Measurements from ENCODE around the gene ODF4. TPM values are rescaled to one million over a fixed set of nuclear protein-coding genes. Genes with fewer than 3 reads are reported as not detected.

Gene ODF4
- polyA plus RNA-seq, 1 of the 3 experiments (the other 2 are of a cell fraction), result not detected

GRCh38 chr17:8369944-8370343, 30.3 kb downstream of the ODF4 start:
- H3K9me3 ChIP-seq, result no peaks in the 10 kb centered on the region
- no peak overlapping the region for H3K9ac ChIP-seq
- H3K4me1 ChIP-seq (ENCODE audit: control insufficient read depth in 1 of 2, insufficient read depth in 2 of 2, low read depth in 1 of 2, low read length in 1 of 2), result peaks cover 0 to 5% of the 10 kb centered on the region in 2 experiments; a peak in 2 of 4 replicates
- TF ChIP-seq RFX5 (IDR thresholded peaks at IDR 0.05; ENCODE audit: low read length) (no peak), REST (IDR thresholded peaks at IDR 0.05; ENCODE audit: low read depth, low read length) (no peak)
- peaks cover 20 to 29% of the 10 kb centered on the region in 2 experiments for H3K36me3 ChIP-seq (replicated peaks in 1 of 2; ENCODE audit: control insufficient read depth in 1 of 2, insufficient read depth in 2 of 2, low read length in 1 of 2)
- ChIA-PET CTCF (interaction anchor here (1.0 kb wide), 2 partner anchors 14 to 377 kb away, joined by 3 to 5 read pairs; no protein-coding TSS in a partner anchor), POLR2A (no interaction called here)
- H2AFZ ChIP-seq (ENCODE audit: low read depth), result no peak overlapping the region
- H3K27ac ChIP-seq (ENCODE audit: low read depth in 2 of 2, low read length in 1 of 2), result no peak overlapping the region
- no peak overlapping the region for H3K4me2 ChIP-seq
- H3F3A ChIP-seq (replicated peaks; ENCODE audit: insufficient read depth), result peaks cover 17% of the 10 kb centered on the region
- no peaks in the 10 kb centered on the region for H3K9me2 ChIP-seq
- H3K79me2 ChIP-seq (ENCODE audit: insufficient read depth), result peaks cover 1% of the 10 kb centered on the region; the same call in 1 of the 2 replicates
- H3K27me3 ChIP-seq (ENCODE audit: insufficient read depth), result no peaks in the 10 kb centered on the region
- no peaks in the 10 kb centered on the region for H4K20me1 ChIP-seq (ENCODE audit: insufficient read depth)
- DNase-seq, result no peak
- 96% methylated on average over 8 of the region's 8 CpGs for WGBS (ENCODE audit: low lambda C conversion rate)
- no peak overlapping the region for H3K4me3 ChIP-seq (ENCODE audit: low read depth in 2 of 2, low read length in 1 of 2)

DNA sequence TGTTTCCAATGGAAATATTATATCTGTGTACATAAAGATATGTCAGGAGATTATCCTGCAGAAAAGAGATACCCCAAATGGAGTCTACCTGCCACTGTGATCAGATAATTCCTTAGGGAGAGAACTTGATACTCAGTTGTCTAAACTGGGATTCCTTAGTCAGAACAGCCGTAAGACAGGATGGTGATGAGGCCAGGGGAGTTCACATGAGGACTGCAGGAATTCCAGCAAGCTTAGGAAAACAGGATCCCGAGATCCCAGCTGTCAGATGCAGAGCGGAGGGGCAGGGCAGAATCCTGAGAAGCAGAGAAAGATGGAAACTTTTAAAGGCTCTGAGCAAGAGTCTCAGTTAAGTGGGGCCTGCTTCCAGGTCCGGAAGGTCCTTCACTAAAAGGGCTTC, 32.1 kb downstream of the ODF4 start:
- TF ChIP-seq RXRA (IDR thresholded peaks at IDR 0.05; ENCODE audit: borderline replicate concordance, low read depth) (no peak), USF2 (IDR thresholded peaks at IDR 0.05; ENCODE audit: borderline replicate concordance, low read depth, low read length) (no peak), SIN3A (IDR thresholded peaks at IDR 0.05; ENCODE audit: borderline replicate concordance, low read depth, low read length) (no peak), POLR2AphosphoS5 (IDR thresholded peaks at IDR 0.05; ENCODE audit: low read depth, low read length) (no peak), EP300 (IDR thresholded peaks at IDR 0.05; ENCODE audit: borderline replicate concordance in 1 of 2, low read depth in 1 of 2, low read length in 1 of 2) (no peak), ELF1 (IDR thresholded peaks at IDR 0.05) (no peak), MXI1 (IDR thresholded peaks at IDR 0.05; ENCODE audit: low read depth, low read length) (no peak), RCOR1 (IDR thresholded peaks at IDR 0.05; ENCODE audit: low read length) (no peak), FOXM1 (IDR thresholded peaks at IDR 0.05; ENCODE audit: low read depth) (no peak), GATA2 (CRISPR knock-in tag; IDR thresholded peaks at IDR 0.05) (no peak), YY1 (IDR thresholded peaks at IDR 0.05; ENCODE audit: low read depth) (no peak), JUND (IDR thresholded peaks at IDR 0.05) (no peak), TEAD4 (IDR thresholded peaks at IDR 0.05; ENCODE audit: borderline replicate concordance, insufficient read depth) (no peak), NRF1 (IDR thresholded peaks at IDR 0.05; ENCODE audit: low read depth, low read length) (no peak), TCF12 (IDR thresholded peaks at IDR 0.05) (no peak)
- Histone ChIP-seq H3K9me3 (no peaks in the 10 kb centered on the region), H3K4me1 (ENCODE audit: control insufficient read depth in 1 of 2, insufficient read depth in 2 of 2, low read depth in 1 of 2, low read length in 1 of 2) (peaks cover 8 to 9% of the 10 kb centered on the region in 2 experiments; a peak in 2 of 4 replicates), H4K20me1 (ENCODE audit: insufficient read depth) (0 out of 2 replicates have a peak, but pooled peaks cover under 1% of the 10 kb centered on the region), H3K4me2 (no peak overlapping the region), H3K27me3 (ENCODE audit: insufficient read depth) (no peaks in the 10 kb centered on the region), H3K36me3 (replicated peaks in 1 of 2; ENCODE audit: control insufficient read depth in 1 of 2, insufficient read depth in 2 of 2, low read length in 1 of 2) (peaks cover 20 to 29% of the 10 kb centered on the region in 2 experiments), H3K79me2 (ENCODE audit: insufficient read depth) (peaks cover 14% of the 10 kb centered on the region; the same call in 1 of the 2 replicates), H3K9ac (no peak overlapping the region), H3K9me2 (no peaks in the 10 kb centered on the region), H3K27ac (ENCODE audit: low read depth in 2 of 2, low read length in 1 of 2) (no peak overlapping the region), H3K4me3 (ENCODE audit: low read depth in 2 of 2, low read length in 1 of 2) (no peak overlapping the region), H2AFZ (ENCODE audit: low read depth) (no peak overlapping the region), H3F3A (replicated peaks; ENCODE audit: insufficient read depth) (peaks cover 9% of the 10 kb centered on the region)
- DNase-seq, result no peak
- POLR2A ChIA-PET, result no interaction called here
- 81% methylated on average over 4 of the region's 4 CpGs for WGBS (ENCODE audit: low lambda C conversion rate)
- CTCF ChIA-PET, result no interaction called here
